Stomach smooth muscle (tissue), 2 donors: Measurements from ENCODE around the gene KLHDC7B.

Experiments
- H3K27ac ChIP-seq: one replicate; pipeline ENCODE4 v1.7.0; 2013; ENCODE audit warnings: mild to moderate bottlenecking, low read length, inconsistent platforms
- H3K27me3 ChIP-seq, 2 donors: one replicate each; pipeline ENCODE4 v1.7.0; 2013; ENCODE audit warnings: low read length in 2 of 2; ENCODE audit not compliant: insufficient read depth in 2 of 2, control insufficient read depth in 1 of 2
- H3K36me3 ChIP-seq, 2 donors: one replicate each; pipeline ENCODE4 v1.7.0; 2013; ENCODE audit warnings: low read length in 2 of 2; ENCODE audit not compliant: control insufficient read depth in 2 of 2, insufficient read depth in 2 of 2
- H3K4me1 ChIP-seq: one replicate; pipeline ENCODE4 v1.7.0; 2013; ENCODE audit warnings: low read length; ENCODE audit not compliant: control insufficient read depth, insufficient read depth
- H3K4me3 ChIP-seq, 2 donors: one replicate each; pipeline ENCODE4 v1.7.0; 2013; ENCODE audit warnings: low read length in 2 of 2
- H3K9ac ChIP-seq, 2 donors: one replicate each; pipeline ENCODE4 v1.7.0; 2013; ENCODE audit warnings: low read length in 2 of 2, mild to moderate bottlenecking in 1 of 2
- H3K9me3 ChIP-seq, 2 donors: one replicate each; pipeline ENCODE4 v1.7.0; 2013; ENCODE audit warnings: low read length in 2 of 2; ENCODE audit not compliant: control insufficient read depth in 2 of 2
- donor health status: healthy.
- donor health status: Pancreatic carcinoma.

The KLHDC7B gene

GRCh38 chr22:50569896-50570535, 24.3 kb downstream of the KLHDC7B start:
- H3K27me3 ChIP-seq = no peaks in the 10 kb centered on the region
- H3K4me1 ChIP-seq = no peaks in the 10 kb centered on the region
- no peaks in the 10 kb centered on the region for H3K9me3 ChIP-seq
- no peak overlapping the region for H3K4me3 ChIP-seq
- H3K27ac ChIP-seq = no peak overlapping the region
- peaks cover 0 to 5% of the 10 kb centered on the region in 2 donors for H3K36me3 ChIP-seq
- no peak overlapping the region for H3K9ac ChIP-seq

GRCh38 chr22:50570861-50571260, 25.2 kb downstream of the KLHDC7B start:
- H3K27me3 ChIP-seq = no peaks in the 10 kb centered on the region
- H3K9ac ChIP-seq = no peak overlapping the region
- H3K27ac ChIP-seq = no peak overlapping the region
- no peak overlapping the region for H3K4me3 ChIP-seq
- H3K4me1 ChIP-seq = no peaks in the 10 kb centered on the region
- H3K36me3 ChIP-seq = peaks cover 0 to 5% of the 10 kb centered on the region in 2 donors
- no peaks in the 10 kb centered on the region for H3K9me3 ChIP-seq

GRCh38 chr22:50571264-50572175, 25.8 kb downstream of the KLHDC7B start:
- H3K27ac ChIP-seq = no peak overlapping the region
- no peaks in the 10 kb centered on the region for H3K9me3 ChIP-seq
- no peak overlapping the region for H3K4me3 ChIP-seq
- H3K27me3 ChIP-seq = peaks cover 0 to 3% of the 10 kb centered on the region in 2 donors
- no peaks in the 10 kb centered on the region for H3K4me1 ChIP-seq
- H3K36me3 ChIP-seq = peaks cover 0 to 5% of the 10 kb centered on the region in 2 donors
- no peak overlapping the region for H3K9ac ChIP-seq

GRCh38 chr22:50572965-50573364, 27.3 kb downstream of the KLHDC7B start:
- no peak overlapping the region for H3K9ac ChIP-seq
- H3K27me3 ChIP-seq = peaks cover 8 to 14% of the 10 kb centered on the region in 2 donors
- H3K27ac ChIP-seq = no peak overlapping the region
- H3K4me1 ChIP-seq = peaks cover 7% of the 10 kb centered on the region
- H3K9me3 ChIP-seq = no peaks in the 10 kb centered on the region
- peaks cover 0 to 5% of the 10 kb centered on the region in 2 donors for H3K36me3 ChIP-seq
- H3K4me3 ChIP-seq = no peak overlapping the region

GRCh38 chr22:50573491-50574382, 28.0 kb downstream of the KLHDC7B start:
- H3K27ac ChIP-seq = no peak overlapping the region
- H3K4me3 ChIP-seq = no peak overlapping the region
- peaks cover 0 to 5% of the 10 kb centered on the region in 2 donors for H3K36me3 ChIP-seq
- H3K4me1 ChIP-seq = peaks cover 15% of the 10 kb centered on the region
- H3K9ac ChIP-seq = no peak overlapping the region
- no peaks in the 10 kb centered on the region for H3K9me3 ChIP-seq
- peaks cover 8 to 21% of the 10 kb centered on the region in 2 donors for H3K27me3 ChIP-seq

- peaks cover 0 to 5% of the 10 kb centered on the region in 2 donors for H3K36me3 ChIP-seq
- no peak overlapping the region for H3K27ac ChIP-seq
- no peak overlapping the region for H3K4me3 ChIP-seq
- H3K4me1 ChIP-seq = peaks cover 21% of the 10 kb centered on the region
- H3K9ac ChIP-seq = no peak overlapping the region
- peaks cover 8 to 21% of the 10 kb centered on the region in 2 donors for H3K27me3 ChIP-seq
- no peaks in the 10 kb centered on the region for H3K9me3 ChIP-seq
These were observed 28.7 kb downstream of the KLHDC7B start for GRCh38 chr22:50574383-50574755.

GRCh38 chr22:50575426-50575941, 29.8 kb downstream of the KLHDC7B start:
- Histone ChIP-seq H3K27me3 (peaks cover 8 to 21% of the 10 kb centered on the region in 2 donors), H3K4me3 (no peak overlapping the region), H3K4me1 (peaks cover 21% of the 10 kb centered on the region), H3K27ac (no peak overlapping the region), H3K36me3 (peaks cover 6% of the 10 kb centered on the region in 2 donors), H3K9me3 (no peaks in the 10 kb centered on the region), H3K9ac (no peak overlapping the region)

- Histone ChIP-seq H3K27ac (no peak overlapping the region), H3K9me3 (no peaks in the 10 kb centered on the region), H3K4me3 (no peak overlapping the region), H3K4me1 (peaks cover 21% of the 10 kb centered on the region), H3K36me3 (peaks cover 4 to 6% of the 10 kb centered on the region in 2 donors), H3K27me3 (peaks cover 8 to 21% of the 10 kb centered on the region in 2 donors), H3K9ac (no peak overlapping the region)
These were observed 30.4 kb downstream of the KLHDC7B start for GRCh38 chr22:50576070-50576469.

- Histone ChIP-seq H3K9ac (no peak overlapping the region), H3K4me1 (peaks cover 31% of the 10 kb centered on the region), H3K9me3 (no peaks in the 10 kb centered on the region), H3K4me3 (peak overlapping the region in 1 of 2 donors; percentile 22), H3K36me3 (peaks cover 5 to 6% of the 10 kb centered on the region in 2 donors), H3K27me3 (peaks cover 8 to 21% of the 10 kb centered on the region in 2 donors), H3K27ac (no peak overlapping the region)
These were observed 31.4 kb downstream of the KLHDC7B start for GRCh38 chr22:50576806-50577696.
